Endodermal cell (in vitro differentiated cells): ENCODE results near the gene EPHB1. TPM values are rescaled to one million over a fixed set of nuclear protein-coding genes. Genes with fewer than 3 reads are reported as not detected.

Source experiments
- DNase-seq: peaks from one replicate; pipeline ENCODE4 v3.0.0-alpha.2; 2017
- H3K27ac ChIP-seq: 2 replicates; pipeline ENCODE4 v1.5.1; 2013; ENCODE audit warnings: mild to moderate bottlenecking, low read depth, low read length, moderate library complexity
- H3K27me3 ChIP-seq: 2 replicates; pipeline ENCODE4 v1.6.1; 2013; ENCODE audit warnings: mild to moderate bottlenecking, low read length, moderate library complexity; ENCODE audit not compliant: insufficient read depth, control insufficient read depth, poor library complexity, severe bottlenecking
- H3K36me3 ChIP-seq: 2 replicates; pipeline ENCODE4 v1.7.0; 2013; ENCODE audit warnings: mild to moderate bottlenecking, low read length, moderate library complexity; ENCODE audit not compliant: control insufficient read depth, insufficient read depth
- H3K4me1 ChIP-seq: one replicate; pipeline ENCODE4 v1.7.0; 2013; ENCODE audit warnings: low read length; ENCODE audit not compliant: control insufficient read depth, insufficient read depth
- H3K4me3 ChIP-seq: 2 replicates; pipeline ENCODE4 v1.5.1; 2013; ENCODE audit warnings: mild to moderate bottlenecking, low read length, moderate library complexity
- H3K9ac ChIP-seq: 2 replicates; pipeline ENCODE4 v1.6.1; 2013; ENCODE audit warnings: mild to moderate bottlenecking, low read length, moderate library complexity; ENCODE audit not compliant: poor library complexity, severe bottlenecking; ENCODE audit errors: extremely low read depth
- H3K9me3 ChIP-seq: 2 replicates; pipeline ENCODE4 v1.6.1; 2013; ENCODE audit warnings: mild to moderate bottlenecking, low read length, moderate library complexity; ENCODE audit not compliant: control insufficient read depth
- H3K27ac Mint-ChIP-seq: 2 replicates; pipeline ENCODE4 v1.8.0; 2020; ENCODE audit warnings: mixed read lengths
- H3K27me3 Mint-ChIP-seq: 2 replicates; pipeline ENCODE4 v1.8.0; 2021; ENCODE audit warnings: mild to moderate bottlenecking, mixed read lengths; ENCODE audit not compliant: insufficient read depth
- H3K36me3 Mint-ChIP-seq: 2 replicates; pipeline ENCODE4 v1.8.0; 2020; ENCODE audit warnings: low read depth, mixed read lengths
- H3K4me1 Mint-ChIP-seq: 2 replicates; pipeline ENCODE4 v1.8.0; 2020; ENCODE audit warnings: mixed read lengths
- H3K4me3 Mint-ChIP-seq: 2 replicates; pipeline ENCODE4 v1.8.0; 2020; ENCODE audit warnings: mild to moderate bottlenecking, moderate library complexity, mixed read lengths
- H3K9me3 Mint-ChIP-seq: 2 replicates; pipeline ENCODE4 v1.8.0; 2020; ENCODE audit warnings: mild to moderate bottlenecking, mixed read lengths
- CTCF ChIP-seq: fragments of 200-600 bp; sonication (generic); conservative IDR thresholded peaks from 2 replicates; pipeline ENCODE4 v1.5.0; 2021; ENCODE audit warnings: antibody characterized with exemption, mild to moderate bottlenecking
- WGBS, 2 experiments: methylation state at CpG; one replicate each; pipeline versions ENCODE4 v1.1.5 to v1.1.7; 2013; ENCODE audit warnings: missing lambda C conversion rate in 2 of 2, mixed read lengths in 1 of 2; ENCODE audit not compliant: insufficient coverage in 1 of 2, insufficient read length in 1 of 2; 5-methylcytosine and 5-hydroxymethylcytosine counted together
- total RNA-seq, 2 donors: library from RNA; stranded (reverse); fragmentation: NEBNext Ultra II Directional in 1 of 2; extraction: Animal tissue kit (Norgen Biotek cat#: 25700) in 1 of 2; gene quantifications; 2 replicates in 1 of 2; 3 replicates in 1 of 2; pipeline ENCODE4 v1.2.1, GENCODE V29; 2021

EPHB1 gene
- total RNA-seq, 2 donors from 2014 or later: 2.9 to 3.6 TPM

DNA sequence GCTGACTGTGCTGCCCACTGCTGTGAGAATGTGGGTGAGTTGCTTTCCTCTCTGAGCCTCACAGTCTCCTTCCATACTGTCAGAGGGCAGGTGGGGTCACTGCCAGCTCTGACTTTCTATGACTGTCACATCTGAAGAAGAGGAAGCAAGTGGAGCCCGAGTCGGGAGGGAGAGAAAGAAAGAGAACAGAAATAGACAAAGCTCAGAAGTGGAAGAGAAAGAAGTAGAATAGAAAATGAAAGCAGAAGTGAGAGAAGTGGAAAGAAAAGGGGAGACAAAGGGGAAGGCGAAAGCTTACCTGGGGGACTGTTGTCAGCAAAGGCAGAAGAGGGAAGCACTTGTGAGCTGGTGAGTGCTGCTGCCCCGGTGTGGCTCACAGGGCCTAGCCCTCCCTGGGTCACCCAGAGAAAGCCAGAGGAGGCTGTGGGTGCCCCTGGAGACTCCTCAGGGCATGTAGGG lies 57.9 kb downstream of the EPHB1 start:
- H3K27ac Mint-ChIP-seq: no peak overlapping the region
- Histone ChIP-seq H3K27me3 (peaks cover 7% of the 10 kb centered on the region), H3K9ac (no peak overlapping the region), H3K27ac (no peak overlapping the region), H3K4me3 (no peak overlapping the region), H3K36me3 (no peaks in the 10 kb centered on the region), H3K9me3 (no peaks in the 10 kb centered on the region), H3K4me1 (no peaks in the 10 kb centered on the region)
- H3K27me3 Mint-ChIP-seq: peaks cover 2% of the 10 kb centered on the region
- DNase-seq: no peak
- TF ChIP-seq CTCF: no peak
- H3K9me3 Mint-ChIP-seq: no peaks in the 10 kb centered on the region
- no peak overlapping the region for H3K4me3 Mint-ChIP-seq
- no peaks in the 10 kb centered on the region for H3K36me3 Mint-ChIP-seq
- WGBS, 2 experiments: 88 to 93% methylated on average over 2 to 4 of the region's 4 CpGs
- peaks cover 13% of the 10 kb centered on the region for H3K4me1 Mint-ChIP-seq

GRCh38 chr3:134854254-134854653 lies 59.2 kb downstream of the EPHB1 start:
- no peak for TF ChIP-seq CTCF
- Histone ChIP-seq H3K27ac (no peak overlapping the region), H3K9ac (no peak overlapping the region), H3K36me3 (no peaks in the 10 kb centered on the region), H3K4me1 (peaks cover 6% of the 10 kb centered on the region), H3K27me3 (peaks cover 7% of the 10 kb centered on the region), H3K9me3 (no peaks in the 10 kb centered on the region), H3K4me3 (no peak overlapping the region)
- Mint-ChIP-seq H3K9me3 (no peaks in the 10 kb centered on the region), H3K4me3 (no peak overlapping the region), H3K36me3 (no peaks in the 10 kb centered on the region), H3K27ac (no peak overlapping the region), H3K4me1 (peaks cover 16% of the 10 kb centered on the region), H3K27me3 (peaks cover 2% of the 10 kb centered on the region)
- DNase-seq: no peak
- WGBS, 2 experiments: 86 to 89% methylated on average over 5 to 6 of the region's 6 CpGs

- DNase-seq: peak; percentile 22
- H3K27ac Mint-ChIP-seq: no peak overlapping the region
- TF ChIP-seq CTCF: no peak
- H3K9ac ChIP-seq: no peak overlapping the region
- no peaks in the 10 kb centered on the region for H3K9me3 ChIP-seq
- no peak overlapping the region for H3K4me3 Mint-ChIP-seq
- H3K36me3 ChIP-seq: no peaks in the 10 kb centered on the region
- H3K27me3 Mint-ChIP-seq: peaks cover 2% of the 10 kb centered on the region
- H3K9me3 Mint-ChIP-seq: no peaks in the 10 kb centered on the region
- H3K27me3 ChIP-seq: peaks cover 7% of the 10 kb centered on the region
- WGBS, 2 experiments: 83 to 90% methylated on average over 1 to 7 of the region's 7 CpGs
- peaks cover 16% of the 10 kb centered on the region for H3K4me1 Mint-ChIP-seq
- no peak overlapping the region for H3K4me3 ChIP-seq
- H3K27ac ChIP-seq: no peak overlapping the region
- H3K36me3 Mint-ChIP-seq: no peaks in the 10 kb centered on the region
- H3K4me1 ChIP-seq: peaks cover 9% of the 10 kb centered on the region
Measured at GRCh38 chr3:134857356-134857755, 62.3 kb downstream of the EPHB1 start.
